Measurements from ENCODE around the gene KIAA1549. TPM values are rescaled to one million over a fixed set of nuclear protein-coding genes. Genes with fewer than 3 reads are reported as not detected.

Gene KIAA1549
- total and polyA plus RNA-seq, 9 of the 15 experiments (the other 6 are each of a cell fraction or from before 2014, with no cell fraction given) = 0.01 to 0.29 (median 0.07) TPM

DNA sequence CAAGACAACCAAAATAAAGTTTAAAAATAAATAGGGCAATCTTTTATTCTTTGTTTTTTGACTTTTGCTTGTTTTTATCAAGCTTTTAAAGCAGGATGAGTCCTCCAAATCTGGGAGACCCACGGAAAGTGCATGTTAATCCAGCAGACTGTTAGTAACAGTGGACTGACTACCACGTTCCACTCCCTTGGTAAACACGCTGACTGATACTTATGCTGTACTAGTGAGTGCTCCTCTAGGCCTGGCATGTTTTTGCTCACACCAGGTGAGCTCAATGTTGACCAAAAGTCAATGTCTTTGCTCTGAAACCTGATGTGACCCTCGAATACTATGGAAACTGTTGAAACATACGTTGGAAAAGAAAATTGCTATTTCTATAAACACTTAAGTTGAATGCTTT lies 88.4 kb downstream of the KIAA1549 start (continued):
- TF ChIP-seq JUN (IDR thresholded peaks at IDR 0.05; ENCODE audit: borderline replicate concordance, low read depth, low read length) = no peak
- TF ChIP-seq JUN (CRISPR knock-in tag; IDR thresholded peaks at IDR 0.05; ENCODE audit: borderline replicate concordance) = no peak
- no peak for TF ChIP-seq MYBL2 (IDR thresholded peaks at IDR 0.05; ENCODE audit: low read depth)
- no peak for TF ChIP-seq MYBL2 (CRISPR knock-in tag; IDR thresholded peaks at IDR 0.05; ENCODE audit: borderline replicate concordance)
- no peak for TF ChIP-seq ZNF197 (CRISPR knock-in tag; IDR thresholded peaks at IDR 0.05; ENCODE audit: low read depth)
- no peak for TF ChIP-seq ZNF316 (IDR thresholded peaks at IDR 0.05)
- TF ChIP-seq ZNF551 (CRISPR knock-in tag; IDR thresholded peaks at IDR 0.05) = no peak
- no peak for TF ChIP-seq CAMTA2 (CRISPR knock-in tag; conservative IDR thresholded peaks at IDR 0.05)
- no peak for TF ChIP-seq PURB (CRISPR knock-in tag; IDR thresholded peaks at IDR 0.05; ENCODE audit: low read depth)
- TF ChIP-seq, protein P1, sequence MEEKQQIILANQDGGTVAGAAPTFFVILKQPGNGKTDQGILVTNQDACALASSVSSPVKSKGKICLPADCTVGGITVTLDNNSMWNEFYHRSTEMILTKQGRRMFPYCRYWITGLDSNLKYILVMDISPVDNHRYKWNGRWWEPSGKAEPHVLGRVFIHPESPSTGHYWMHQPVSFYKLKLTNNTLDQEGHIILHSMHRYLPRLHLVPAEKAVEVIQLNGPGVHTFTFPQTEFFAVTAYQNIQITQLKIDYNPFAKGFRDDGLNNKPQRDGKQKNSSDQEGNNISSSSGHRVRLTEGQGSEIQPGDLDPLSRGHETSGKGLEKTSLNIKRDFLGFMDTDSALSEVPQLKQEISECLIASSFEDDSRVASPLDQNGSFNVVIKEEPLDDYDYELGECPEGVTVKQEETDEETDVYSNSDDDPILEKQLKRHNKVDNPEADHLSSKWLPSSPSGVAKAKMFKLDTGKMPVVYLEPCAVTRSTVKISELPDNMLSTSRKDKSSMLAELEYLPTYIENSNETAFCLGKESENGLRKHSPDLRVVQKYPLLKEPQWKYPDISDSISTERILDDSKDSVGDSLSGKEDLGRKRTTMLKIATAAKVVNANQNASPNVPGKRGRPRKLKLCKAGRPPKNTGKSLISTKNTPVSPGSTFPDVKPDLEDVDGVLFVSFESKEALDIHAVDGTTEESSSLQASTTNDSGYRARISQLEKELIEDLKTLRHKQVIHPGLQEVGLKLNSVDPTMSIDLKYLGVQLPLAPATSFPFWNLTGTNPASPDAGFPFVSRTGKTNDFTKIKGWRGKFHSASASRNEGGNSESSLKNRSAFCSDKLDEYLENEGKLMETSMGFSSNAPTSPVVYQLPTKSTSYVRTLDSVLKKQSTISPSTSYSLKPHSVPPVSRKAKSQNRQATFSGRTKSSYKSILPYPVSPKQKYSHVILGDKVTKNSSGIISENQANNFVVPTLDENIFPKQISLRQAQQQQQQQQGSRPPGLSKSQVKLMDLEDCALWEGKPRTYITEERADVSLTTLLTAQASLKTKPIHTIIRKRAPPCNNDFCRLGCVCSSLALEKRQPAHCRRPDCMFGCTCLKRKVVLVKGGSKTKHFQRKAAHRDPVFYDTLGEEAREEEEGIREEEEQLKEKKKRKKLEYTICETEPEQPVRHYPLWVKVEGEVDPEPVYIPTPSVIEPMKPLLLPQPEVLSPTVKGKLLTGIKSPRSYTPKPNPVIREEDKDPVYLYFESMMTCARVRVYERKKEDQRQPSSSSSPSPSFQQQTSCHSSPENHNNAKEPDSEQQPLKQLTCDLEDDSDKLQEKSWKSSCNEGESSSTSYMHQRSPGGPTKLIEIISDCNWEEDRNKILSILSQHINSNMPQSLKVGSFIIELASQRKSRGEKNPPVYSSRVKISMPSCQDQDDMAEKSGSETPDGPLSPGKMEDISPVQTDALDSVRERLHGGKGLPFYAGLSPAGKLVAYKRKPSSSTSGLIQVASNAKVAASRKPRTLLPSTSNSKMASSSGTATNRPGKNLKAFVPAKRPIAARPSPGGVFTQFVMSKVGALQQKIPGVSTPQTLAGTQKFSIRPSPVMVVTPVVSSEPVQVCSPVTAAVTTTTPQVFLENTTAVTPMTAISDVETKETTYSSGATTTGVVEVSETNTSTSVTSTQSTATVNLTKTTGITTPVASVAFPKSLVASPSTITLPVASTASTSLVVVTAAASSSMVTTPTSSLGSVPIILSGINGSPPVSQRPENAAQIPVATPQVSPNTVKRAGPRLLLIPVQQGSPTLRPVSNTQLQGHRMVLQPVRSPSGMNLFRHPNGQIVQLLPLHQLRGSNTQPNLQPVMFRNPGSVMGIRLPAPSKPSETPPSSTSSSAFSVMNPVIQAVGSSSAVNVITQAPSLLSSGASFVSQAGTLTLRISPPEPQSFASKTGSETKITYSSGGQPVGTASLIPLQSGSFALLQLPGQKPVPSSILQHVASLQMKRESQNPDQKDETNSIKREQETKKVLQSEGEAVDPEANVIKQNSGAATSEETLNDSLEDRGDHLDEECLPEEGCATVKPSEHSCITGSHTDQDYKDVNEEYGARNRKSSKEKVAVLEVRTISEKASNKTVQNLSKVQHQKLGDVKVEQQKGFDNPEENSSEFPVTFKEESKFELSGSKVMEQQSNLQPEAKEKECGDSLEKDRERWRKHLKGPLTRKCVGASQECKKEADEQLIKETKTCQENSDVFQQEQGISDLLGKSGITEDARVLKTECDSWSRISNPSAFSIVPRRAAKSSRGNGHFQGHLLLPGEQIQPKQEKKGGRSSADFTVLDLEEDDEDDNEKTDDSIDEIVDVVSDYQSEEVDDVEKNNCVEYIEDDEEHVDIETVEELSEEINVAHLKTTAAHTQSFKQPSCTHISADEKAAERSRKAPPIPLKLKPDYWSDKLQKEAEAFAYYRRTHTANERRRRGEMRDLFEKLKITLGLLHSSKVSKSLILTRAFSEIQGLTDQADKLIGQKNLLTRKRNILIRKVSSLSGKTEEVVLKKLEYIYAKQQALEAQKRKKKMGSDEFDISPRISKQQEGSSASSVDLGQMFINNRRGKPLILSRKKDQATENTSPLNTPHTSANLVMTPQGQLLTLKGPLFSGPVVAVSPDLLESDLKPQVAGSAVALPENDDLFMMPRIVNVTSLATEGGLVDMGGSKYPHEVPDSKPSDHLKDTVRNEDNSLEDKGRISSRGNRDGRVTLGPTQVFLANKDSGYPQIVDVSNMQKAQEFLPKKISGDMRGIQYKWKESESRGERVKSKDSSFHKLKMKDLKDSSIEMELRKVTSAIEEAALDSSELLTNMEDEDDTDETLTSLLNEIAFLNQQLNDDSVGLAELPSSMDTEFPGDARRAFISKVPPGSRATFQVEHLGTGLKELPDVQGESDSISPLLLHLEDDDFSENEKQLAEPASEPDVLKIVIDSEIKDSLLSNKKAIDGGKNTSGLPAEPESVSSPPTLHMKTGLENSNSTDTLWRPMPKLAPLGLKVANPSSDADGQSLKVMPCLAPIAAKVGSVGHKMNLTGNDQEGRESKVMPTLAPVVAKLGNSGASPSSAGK (IDR thresholded peaks at IDR 0.05) = no peak
- TF ChIP-seq MAFG (tag; conservative IDR thresholded peaks at IDR 0.05) = no peak
